NOMO-1 (cell line): ENCODE measurements around the gene CKMT2.

Experiments
- DNase-seq, 2 experiments: peaks; one replicate each; lab custom pipeline; 2025; ENCODE audit not compliant: unreplicated experiment in 2 of 2; lab: John Stamatoyannopoulos, UW

The CKMT2 gene

DNA sequence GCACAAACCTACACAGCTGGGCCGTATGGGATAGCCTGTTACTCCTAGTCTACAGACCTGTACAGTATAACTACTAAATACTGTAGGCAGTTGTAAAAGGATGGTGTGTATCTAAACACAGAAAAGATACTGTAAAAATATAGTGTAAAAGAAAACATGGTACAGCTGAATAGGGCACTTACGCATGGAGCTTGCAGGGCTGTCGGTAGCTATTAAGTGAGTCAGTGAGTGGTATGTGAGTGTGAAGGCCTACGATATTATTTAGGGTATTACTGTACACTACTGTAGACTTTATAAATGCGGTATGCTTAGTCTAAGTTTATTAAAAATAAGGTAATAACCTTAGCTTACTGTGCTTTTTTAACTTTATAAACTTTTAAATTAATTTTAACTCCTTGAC lies 69.5 kb downstream of the CKMT2 start:
- no peak for DNase-seq

DNA sequence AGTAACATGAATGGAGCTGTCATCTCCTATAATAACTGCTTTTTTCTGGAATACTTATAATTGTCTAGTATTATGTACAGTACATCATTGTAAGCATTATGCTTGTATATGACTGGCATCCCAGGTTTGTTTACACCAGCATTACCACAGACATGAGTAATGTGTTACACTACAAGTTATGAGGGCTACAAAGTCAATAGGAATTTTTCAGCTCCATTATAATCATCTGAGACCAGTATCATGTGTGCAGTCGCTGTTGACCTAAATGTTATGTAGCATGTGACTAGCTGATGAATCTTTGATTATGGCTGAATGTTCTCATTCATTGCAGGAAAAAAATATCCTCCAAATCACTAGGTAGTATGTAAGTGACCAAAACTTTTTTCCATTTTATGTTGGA lies 70.4 kb downstream of the CKMT2 start:
- no peak for DNase-seq

DNA sequence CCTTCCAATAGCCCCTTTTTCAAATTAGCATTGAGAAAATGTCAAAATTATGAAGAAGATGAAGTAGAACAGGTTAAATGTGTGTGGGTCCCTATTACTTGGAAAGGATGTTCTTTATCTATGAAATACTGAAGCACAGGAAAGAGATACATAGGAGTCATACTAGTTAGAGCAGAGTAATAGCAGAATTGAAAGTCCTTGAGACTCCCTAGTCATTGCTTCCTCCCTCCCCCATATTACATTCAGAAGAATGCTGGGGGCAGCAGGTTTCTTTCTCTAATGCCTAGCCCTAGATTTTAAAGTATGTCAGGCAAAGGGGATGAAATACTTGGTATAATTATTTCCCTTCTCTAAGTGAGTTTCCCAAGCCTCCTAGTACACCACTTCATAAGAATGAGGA lies 72.7 kb downstream of the CKMT2 start:
- no peak for DNase-seq

DNA sequence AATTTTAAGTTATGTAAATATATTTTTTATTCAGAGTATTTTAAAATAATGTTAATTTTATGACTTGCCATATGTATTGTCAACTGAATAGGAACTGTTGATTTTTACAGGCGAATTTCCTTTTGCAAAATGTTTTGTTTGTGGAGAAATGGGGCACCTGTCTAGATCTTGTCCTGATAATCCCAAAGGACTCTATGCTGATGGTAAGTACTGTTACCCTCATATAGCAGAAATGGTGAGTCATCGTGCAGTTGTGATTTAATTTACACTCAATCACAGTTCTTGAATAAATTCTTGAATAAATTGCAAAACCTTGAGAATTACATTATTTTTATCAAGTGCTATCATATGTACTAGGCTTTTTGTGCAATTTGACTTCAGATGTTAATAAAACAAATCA lies 75.7 kb downstream of the CKMT2 start:
- no peak for DNase-seq

DNA sequence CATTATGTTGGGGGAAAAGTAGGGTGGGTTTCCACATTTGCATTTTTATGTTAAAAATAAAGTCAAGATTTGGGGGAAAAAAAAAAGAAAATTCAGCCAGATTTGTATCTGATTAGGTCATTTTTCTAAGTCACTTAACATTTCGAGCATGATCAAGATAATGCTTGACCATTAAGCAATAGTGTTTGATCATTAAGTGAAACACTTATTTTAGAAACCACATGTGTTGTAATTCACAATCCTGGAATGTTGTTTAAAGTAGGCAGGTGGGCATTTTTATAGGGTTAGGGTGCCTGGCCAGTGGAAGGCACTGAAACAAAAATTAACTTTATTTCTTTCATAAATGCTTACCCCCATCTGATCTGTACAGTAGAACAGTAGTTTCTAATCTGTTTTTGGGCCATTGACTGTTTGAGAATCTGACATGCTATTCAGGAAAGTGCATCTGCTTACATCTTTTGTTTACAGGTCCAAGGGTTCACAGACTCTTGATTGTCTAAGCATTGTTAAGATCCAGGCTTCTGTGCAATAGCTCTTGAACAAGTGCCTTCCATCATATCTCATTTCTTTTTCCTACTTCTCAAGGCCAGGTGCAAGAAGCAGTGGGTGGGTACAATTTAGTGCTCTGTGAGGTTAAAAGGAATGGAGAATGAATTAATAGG lies 77.4 kb downstream of the CKMT2 start:
- DNase-seq: no peak

DNA sequence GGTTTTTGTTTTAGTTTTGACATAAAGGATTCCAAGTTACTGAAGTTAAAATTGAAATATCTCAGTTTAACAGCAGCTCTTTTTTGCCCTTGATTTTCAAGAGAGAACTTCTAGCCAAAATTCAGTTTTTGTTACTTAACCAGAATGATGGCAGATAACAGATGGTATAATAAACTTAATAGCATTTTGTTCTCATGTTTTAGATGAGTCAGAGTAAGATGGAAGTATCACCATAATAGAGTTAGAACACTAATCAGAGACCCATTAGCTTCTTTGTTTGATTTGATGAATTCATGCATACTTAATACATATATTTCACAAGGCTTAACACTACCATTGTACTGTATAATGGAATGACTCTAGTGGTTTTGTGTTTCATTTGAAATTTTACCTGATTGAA lies 80.2 kb downstream of the CKMT2 start:
- no peak for DNase-seq

DNA sequence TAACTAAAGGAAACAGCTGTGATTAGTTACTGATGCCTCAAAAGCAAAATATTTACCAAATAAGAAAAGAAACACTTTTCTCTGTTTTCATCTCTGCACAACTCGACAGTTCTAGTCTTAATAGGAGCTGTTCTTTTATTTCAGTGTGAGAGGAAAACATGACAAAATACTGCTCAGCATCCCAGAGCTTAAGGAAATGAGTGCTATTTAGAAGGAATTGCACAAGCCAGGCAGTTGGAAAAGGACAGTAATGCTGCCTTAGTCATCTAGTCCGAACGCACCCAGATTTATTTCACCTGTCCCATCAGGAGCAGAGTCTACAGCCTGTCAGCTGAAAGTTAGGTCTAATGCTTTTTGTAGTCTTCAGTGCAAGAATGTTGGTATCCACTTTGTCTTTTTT lies 80.6 kb downstream of the CKMT2 start:
- no peak for DNase-seq

DNA sequence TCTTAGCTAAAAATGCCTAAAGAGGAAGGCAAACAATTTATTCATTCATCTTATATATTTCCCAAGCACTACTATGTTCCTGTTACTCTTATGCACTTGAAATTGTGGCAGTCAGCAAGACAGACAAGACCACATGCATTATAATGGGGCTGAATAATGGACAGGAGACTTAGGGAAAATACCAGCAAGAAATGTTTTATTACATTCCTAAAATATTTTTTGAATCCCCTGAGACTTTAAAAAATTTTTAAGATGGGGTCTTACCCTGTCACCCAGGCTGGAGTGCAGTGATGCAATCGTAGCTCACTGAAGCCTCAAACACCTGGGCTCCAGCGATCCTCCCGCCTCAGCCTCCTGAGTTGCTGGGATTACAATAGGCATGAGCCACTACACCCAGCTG lies 81.5 kb downstream of the CKMT2 start:
- DNase-seq: no peak

DNA sequence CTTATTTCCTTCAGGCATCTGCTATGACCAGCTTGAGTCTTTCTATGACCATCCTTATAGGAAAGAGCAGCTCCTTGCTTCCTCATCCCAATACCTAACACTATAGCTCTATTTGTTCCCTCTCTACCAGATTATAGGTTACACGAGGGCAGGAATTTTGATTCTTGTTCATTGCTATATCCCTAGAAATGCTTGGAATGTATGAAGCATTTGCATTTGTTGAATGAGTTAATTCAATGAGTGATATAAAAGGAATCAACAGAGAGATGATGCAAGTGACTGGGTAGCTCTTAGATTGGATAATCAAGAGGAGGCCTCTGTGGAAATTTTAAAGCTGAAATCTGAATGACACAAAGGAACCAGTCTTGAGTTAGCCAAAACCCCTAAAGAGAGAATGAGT lies 82.2 kb downstream of the CKMT2 start:
- DNase-seq: no peak

DNA sequence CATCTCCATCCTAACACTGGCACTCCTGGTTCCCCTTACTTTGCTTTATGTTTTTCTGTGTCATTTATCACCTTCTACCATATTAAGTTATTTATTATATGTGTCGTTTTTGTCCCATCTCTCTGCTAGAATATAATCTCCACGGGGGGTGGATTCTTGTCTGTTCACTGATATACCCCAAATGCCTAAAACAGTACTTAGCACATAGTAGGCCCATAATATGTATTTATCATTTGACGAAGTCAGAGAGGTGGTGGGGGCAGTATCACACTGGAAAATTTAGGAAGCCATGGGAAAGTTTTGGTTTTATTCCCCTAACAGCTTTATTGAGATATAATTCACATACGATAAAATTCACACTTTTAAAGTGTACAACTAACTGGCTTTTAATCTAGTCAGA lies 82.7 kb downstream of the CKMT2 start:
- no peak for DNase-seq
